ENCODE results near the gene NEMP1.

Gene NEMP1

DNA sequence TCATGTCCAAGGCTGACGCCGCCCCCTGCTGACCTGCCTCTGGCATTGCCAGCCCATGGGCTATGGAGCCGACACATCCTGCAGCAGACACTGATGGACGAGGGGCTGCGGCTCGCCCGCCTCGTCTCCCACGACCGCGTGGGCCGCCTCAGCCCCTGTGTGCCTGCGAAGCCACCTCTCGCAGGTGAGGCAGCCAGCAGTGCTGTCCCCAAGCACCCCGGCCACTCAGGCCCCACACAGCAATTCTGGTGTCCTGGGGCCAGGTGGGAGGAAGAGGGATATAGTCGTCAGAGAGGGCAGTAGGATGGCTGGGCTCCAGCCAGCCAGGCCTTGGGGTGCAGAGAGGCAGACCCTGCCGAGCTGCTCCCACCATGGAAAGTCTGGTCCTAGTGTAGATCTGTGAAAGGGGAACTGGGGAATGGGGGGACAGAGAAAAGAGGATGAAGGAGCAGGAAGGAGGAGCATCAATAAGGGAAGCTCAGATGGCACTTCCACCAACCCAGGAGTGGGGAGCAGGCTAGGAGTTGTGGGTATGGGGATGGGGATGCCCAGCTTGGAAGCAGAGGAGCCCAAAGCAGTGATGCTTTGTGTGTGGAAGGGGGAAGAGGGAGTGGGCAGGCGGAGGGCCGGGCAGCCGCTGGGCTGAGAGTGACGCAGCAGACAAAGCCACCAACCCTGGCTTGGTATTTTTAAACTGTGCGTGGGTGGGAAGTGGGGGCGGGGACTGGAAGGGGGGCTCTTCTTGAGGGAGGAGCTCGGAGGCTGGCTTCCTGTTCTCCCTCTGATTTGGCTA lies 15.0 kb upstream of the NEMP1 start:
- no peak overlapping the region for H3K4me3 ChIP-seq (ENCODE audit: insufficient read length, low read depth)
- H3K36me3 ChIP-seq (ENCODE audit: insufficient read depth, insufficient read length, low read length), result peaks cover 79% of the 10 kb centered on the region
- H3K27me3 ChIP-seq (ENCODE audit: insufficient read depth, insufficient read length), result no peaks in the 10 kb centered on the region

DNA sequence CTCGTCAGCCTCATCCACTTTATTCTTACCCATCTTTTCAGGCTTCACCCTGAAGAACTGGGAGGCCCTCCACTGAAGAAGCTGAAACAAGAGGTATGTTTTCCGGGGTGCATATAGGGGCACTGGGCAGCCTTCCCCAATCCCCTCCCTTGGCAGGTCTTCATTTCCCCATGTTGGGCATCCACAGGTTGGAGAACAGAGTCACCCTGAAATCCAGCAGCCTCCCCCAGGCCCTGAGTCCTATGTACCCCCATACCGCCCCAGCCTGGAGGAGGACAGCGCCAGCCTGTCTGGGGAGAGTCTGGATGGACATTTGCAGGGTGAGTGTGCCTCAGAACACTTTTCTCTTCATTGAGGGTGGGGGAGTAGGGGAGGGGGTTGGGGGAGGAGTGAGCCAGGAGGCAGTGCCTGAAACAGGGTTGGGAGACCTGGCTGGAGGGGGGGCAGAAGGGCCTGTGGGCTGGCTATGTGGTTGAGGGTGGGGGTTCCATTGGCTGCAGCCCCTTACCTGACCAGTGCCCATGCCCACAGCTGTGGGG lies 14.4 kb upstream of the NEMP1 start:
- peaks cover 73% of the 10 kb centered on the region for H3K36me3 ChIP-seq (ENCODE audit: insufficient read depth, insufficient read length, low read length)

More for the DNA sequence above, 15.0 kb upstream of the NEMP1 start:
- Histone ChIP-seq H3K9ac (ENCODE audit: insufficient read length, low read depth) (peak overlapping the region; percentile 72), H3K9me3 (ENCODE audit: insufficient read depth, low read length) (no peaks in the 10 kb centered on the region), H3K4me1 (ENCODE audit: insufficient read depth, insufficient read length) (peaks cover 34% of the 10 kb centered on the region)
- TF ChIP-seq ZNF274 (IDR thresholded peaks at IDR 0.05; ENCODE audit: low read depth, low read length) (no peak), SUZ12 (IDR thresholded peaks at IDR 0.05; ENCODE audit: extremely low read depth, insufficient read depth, insufficient read length) (no peak), YY1 (IDR thresholded peaks at IDR 0.05; ENCODE audit: insufficient read depth, insufficient read length) (no peak)
- DNase-seq (ENCODE audit: low read depth, low spot score), result no peak

DNA sequence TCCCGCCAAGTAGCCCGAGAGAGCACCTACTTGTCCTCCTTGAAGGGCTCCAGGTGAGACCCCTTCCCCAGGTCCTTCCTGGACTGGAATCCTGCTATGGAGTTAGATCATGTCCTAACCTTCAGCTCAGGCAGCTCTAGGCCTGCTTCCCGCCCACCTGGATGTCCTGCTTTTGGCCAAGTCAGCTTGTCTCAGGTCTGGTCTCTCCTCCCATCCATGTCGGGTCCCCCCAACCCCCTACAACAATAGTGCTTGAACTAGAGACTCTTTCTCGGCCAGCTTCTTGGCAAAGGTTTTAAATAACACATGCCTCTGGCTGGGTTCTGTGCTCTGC lies 13.9 kb upstream of the NEMP1 start:
- DNase-seq (ENCODE audit: low read depth, low spot score), result no peak
- Histone ChIP-seq H3K27me3 (ENCODE audit: insufficient read depth, insufficient read length) (no peaks in the 10 kb centered on the region), H3K9me3 (ENCODE audit: insufficient read depth, low read length) (no peaks in the 10 kb centered on the region), H3K36me3 (ENCODE audit: insufficient read depth, insufficient read length, low read length) (peaks cover 68% of the 10 kb centered on the region), H3K9ac (ENCODE audit: insufficient read length, low read depth) (peak overlapping the region; percentile 42), H3K4me1 (ENCODE audit: insufficient read depth, insufficient read length) (peaks cover 34% of the 10 kb centered on the region), H3K4me3 (ENCODE audit: insufficient read length, low read depth) (no peak overlapping the region)
- TF ChIP-seq YY1 (IDR thresholded peaks at IDR 0.05; ENCODE audit: insufficient read depth, insufficient read length) (no peak), ZNF274 (IDR thresholded peaks at IDR 0.05; ENCODE audit: low read depth, low read length) (no peak), SUZ12 (IDR thresholded peaks at IDR 0.05; ENCODE audit: extremely low read depth, insufficient read depth, insufficient read length) (no peak)

More for the DNA sequence above, 14.4 kb upstream of the NEMP1 start:
- H3K4me3 ChIP-seq (ENCODE audit: insufficient read length, low read depth), result peak overlapping the region; percentile 1
- H3K4me1 ChIP-seq (ENCODE audit: insufficient read depth, insufficient read length), result peaks cover 34% of the 10 kb centered on the region
- H3K27me3 ChIP-seq (ENCODE audit: insufficient read depth, insufficient read length), result no peaks in the 10 kb centered on the region
- DNase-seq (ENCODE audit: low read depth, low spot score), result no peak
- H3K9ac ChIP-seq (ENCODE audit: insufficient read length, low read depth), result peak overlapping the region; percentile 72
- no peak for TF ChIP-seq ZNF274 (IDR thresholded peaks at IDR 0.05; ENCODE audit: low read depth, low read length)
- no peak for TF ChIP-seq SUZ12 (IDR thresholded peaks at IDR 0.05; ENCODE audit: extremely low read depth, insufficient read depth, insufficient read length)
- no peaks in the 10 kb centered on the region for H3K9me3 ChIP-seq (ENCODE audit: insufficient read depth, low read length)

DNA sequence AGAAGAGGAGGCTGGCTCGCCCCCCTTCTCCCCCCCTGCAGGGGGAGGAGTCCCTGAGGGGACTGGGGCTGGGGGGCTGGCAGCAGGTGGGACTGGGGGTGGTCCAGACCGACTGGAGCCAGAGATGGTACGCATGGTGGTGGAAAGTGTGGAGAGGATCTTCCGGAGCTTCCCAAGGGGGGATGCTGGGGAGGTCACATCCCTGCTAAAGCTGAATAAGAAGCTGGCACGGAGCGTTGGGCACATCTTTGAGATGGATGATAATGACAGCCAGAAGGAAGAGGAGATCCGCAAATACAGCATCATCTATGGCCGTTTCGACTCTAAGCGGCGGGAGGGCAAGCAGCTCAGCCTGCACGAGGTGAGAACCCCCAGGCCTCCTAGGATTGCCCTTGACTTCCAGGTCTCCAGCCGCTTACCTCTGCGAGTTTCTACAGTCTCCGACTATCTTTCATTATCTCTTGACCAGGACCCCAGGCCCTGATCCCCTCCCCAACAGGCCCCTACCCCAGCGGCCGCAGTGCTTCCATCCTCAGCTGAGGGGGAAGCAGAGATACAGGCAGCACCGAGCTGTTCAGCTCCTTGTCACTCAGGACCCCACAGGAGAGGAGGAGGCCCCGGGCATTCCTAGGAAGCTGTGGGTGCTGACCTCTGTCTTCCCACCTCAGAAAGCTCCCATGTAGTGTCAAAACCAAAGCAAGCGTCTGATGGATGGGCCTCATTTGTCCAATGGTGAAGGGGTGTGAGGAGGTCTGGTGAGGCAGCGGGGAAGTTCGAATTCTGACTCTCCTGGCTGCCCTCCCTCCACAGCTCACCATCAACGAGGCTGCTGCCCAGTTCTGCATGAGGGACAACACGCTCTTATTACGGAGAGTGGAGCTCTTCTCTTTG lies 13.3 kb upstream of the NEMP1 start:
- Histone ChIP-seq H3K27me3 (ENCODE audit: insufficient read depth, insufficient read length) (no peaks in the 10 kb centered on the region), H3K9ac (ENCODE audit: insufficient read length, low read depth) (peak overlapping the region; percentile 26), H3K9me3 (ENCODE audit: insufficient read depth, low read length) (no peaks in the 10 kb centered on the region), H3K4me3 (ENCODE audit: insufficient read length, low read depth) (no peak overlapping the region), H3K4me1 (ENCODE audit: insufficient read depth, insufficient read length) (peaks cover 34% of the 10 kb centered on the region), H3K36me3 (ENCODE audit: insufficient read depth, insufficient read length, low read length) (peaks cover 62% of the 10 kb centered on the region)
- TF ChIP-seq SUZ12 (IDR thresholded peaks at IDR 0.05; ENCODE audit: extremely low read depth, insufficient read depth, insufficient read length) (no peak), ZNF274 (IDR thresholded peaks at IDR 0.05; ENCODE audit: low read depth, low read length) (no peak), YY1 (IDR thresholded peaks at IDR 0.05; ENCODE audit: insufficient read depth, insufficient read length) (no peak)
- DNase-seq (ENCODE audit: low read depth, low spot score), result no peak

DNA sequence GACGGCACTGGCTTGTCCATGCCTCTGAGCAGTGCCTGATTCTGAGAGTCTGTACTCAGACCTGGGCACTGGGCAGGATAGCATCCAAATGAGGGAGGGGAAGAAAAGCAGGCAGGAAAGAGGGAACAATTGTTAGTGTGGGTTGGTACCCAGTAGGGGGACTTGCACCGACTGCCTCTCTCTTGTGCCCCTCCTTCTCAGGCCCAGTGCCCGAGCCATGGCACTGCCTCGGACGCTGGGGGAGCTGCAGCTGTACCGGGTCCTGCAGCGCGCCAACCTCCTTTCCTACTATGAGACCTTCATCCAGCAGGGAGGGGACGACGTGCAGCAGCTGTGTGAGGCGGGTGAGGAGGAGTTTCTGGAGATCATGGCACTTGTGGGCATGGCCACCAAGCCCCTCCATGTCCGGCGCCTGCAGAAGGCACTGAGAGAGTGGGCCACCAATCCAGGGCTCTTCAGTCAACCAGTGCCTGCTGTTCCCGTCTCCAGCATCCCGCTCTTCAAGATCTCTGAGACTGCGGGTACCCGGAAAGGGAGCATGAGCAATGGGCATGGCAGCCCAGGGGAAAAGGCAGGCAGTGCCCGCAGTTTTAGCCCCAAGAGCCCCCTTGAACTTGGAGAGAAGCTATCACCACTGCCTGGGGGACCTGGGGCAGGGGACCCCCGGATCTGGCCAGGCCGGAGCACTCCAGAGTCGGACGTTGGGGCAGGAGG lies 12.5 kb upstream of the NEMP1 start:
- H3K9me3 ChIP-seq (ENCODE audit: insufficient read depth, low read length), result no peaks in the 10 kb centered on the region
- no peak for DNase-seq (ENCODE audit: low read depth, low spot score)
- H3K36me3 ChIP-seq (ENCODE audit: insufficient read depth, insufficient read length, low read length), result peaks cover 54% of the 10 kb centered on the region
- no peaks in the 10 kb centered on the region for H3K27me3 ChIP-seq (ENCODE audit: insufficient read depth, insufficient read length)
- peak overlapping the region; percentile 98 for H3K9ac ChIP-seq (ENCODE audit: insufficient read length, low read depth)
- H3K4me1 ChIP-seq (ENCODE audit: insufficient read depth, insufficient read length), result peaks cover 34% of the 10 kb centered on the region
- TF ChIP-seq SUZ12 (IDR thresholded peaks at IDR 0.05; ENCODE audit: extremely low read depth, insufficient read depth, insufficient read length) (no peak), YY1 (IDR thresholded peaks at IDR 0.05; ENCODE audit: insufficient read depth, insufficient read length) (no peak), ZNF274 (IDR thresholded peaks at IDR 0.05; ENCODE audit: low read depth, low read length) (no peak)
- no peak overlapping the region for H3K4me3 ChIP-seq (ENCODE audit: insufficient read length, low read depth)

DNA sequence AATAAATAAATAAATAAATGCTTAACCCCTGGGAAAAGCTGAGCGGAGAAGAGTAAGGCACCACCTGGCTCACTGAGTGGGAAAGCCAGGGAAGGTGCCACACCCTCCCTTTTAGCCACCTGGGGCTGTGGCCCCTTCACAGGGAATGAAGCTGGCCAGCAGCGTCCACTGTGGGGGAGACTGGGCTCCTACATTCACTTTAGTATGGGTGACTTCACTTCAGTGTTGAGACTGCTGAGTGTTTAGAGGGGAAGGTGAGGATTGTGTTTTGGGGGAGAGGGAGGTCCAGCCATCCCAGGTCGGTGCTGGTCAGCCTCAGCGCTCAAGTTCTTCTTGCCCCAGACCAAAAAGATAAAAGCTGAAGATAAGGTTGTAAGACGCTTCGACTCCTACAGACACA lies 11.9 kb upstream of the NEMP1 start:
- Histone ChIP-seq H3K4me3 (ENCODE audit: insufficient read length, low read depth) (peak overlapping the region; percentile 39), H3K9ac (ENCODE audit: insufficient read length, low read depth) (peak overlapping the region; percentile 98), H3K4me1 (ENCODE audit: insufficient read depth, insufficient read length) (peaks cover 29% of the 10 kb centered on the region), H3K27me3 (ENCODE audit: insufficient read depth, insufficient read length) (no peaks in the 10 kb centered on the region), H3K36me3 (ENCODE audit: insufficient read depth, insufficient read length, low read length) (peaks cover 48% of the 10 kb centered on the region), H3K9me3 (ENCODE audit: insufficient read depth, low read length) (no peaks in the 10 kb centered on the region)
- TF ChIP-seq YY1 (IDR thresholded peaks at IDR 0.05; ENCODE audit: insufficient read depth, insufficient read length) (no peak), SUZ12 (IDR thresholded peaks at IDR 0.05; ENCODE audit: extremely low read depth, insufficient read depth, insufficient read length) (no peak), ZNF274 (IDR thresholded peaks at IDR 0.05; ENCODE audit: low read depth, low read length) (no peak)
- no peak for DNase-seq (ENCODE audit: low read depth, low spot score)
